ENCODE results near the gene PRSS33. TPM values are rescaled to one million over a fixed set of nuclear protein-coding genes. Genes with fewer than 3 reads are reported as not detected.

Gene PRSS33
- total and polyA plus RNA-seq, 8 donors, result 0.13 to 0.75 (median 0.25) TPM; not detected in 2

DNA sequence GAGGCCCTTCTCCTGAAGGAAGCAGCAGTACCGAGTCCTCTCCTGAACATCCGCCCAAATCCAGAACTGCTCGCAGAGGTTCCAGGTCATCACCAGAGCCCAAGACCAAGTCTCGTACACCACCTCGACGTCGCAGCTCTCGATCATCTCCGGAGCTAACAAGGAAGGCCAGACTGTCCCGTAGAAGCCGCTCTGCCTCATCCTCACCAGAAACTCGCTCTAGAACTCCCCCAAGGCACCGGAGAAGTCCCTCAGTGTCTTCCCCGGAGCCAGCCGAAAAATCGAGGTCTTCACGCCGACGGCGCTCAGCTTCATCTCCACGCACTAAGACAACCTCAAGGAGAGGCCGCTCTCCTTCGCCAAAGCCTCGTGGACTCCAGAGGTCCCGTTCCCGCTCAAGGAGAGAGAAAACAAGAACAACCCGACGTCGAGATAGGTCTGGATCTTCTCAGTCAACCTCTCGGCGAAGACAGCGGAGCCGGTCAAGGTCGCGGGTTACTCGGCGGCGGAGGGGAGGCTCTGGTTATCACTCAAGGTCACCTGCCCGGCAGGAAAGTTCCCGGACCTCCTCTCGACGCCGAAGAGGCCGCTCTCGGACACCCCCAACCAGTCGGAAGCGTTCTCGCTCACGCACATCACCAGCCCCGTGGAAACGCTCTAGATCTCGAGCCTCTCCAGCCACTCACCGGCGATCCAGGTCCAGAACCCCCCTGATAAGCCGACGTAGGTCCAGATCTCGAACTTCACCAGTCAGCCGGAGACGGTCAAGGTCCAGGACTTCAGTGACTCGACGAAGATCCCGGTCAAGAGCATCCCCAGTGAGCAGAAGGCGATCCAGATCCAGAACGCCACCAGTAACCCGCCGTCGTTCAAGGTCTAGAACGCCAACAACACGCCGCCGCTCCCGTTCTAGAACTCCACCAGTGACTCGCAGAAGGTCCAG, 21.6 kb downstream of the PRSS33 start:
- H3K36me3 ChIP-seq, result peaks cover 12 to 100% of the 10 kb centered on the region in 2 donors
- intact Hi-C loops (cut with DNase I), result no loop called here
- H3K27ac ChIP-seq, result no peak overlapping the region
- ATAC-seq (no peak), DNase-seq (peak in 1 of 4 donors; percentile 71)
- no peaks in the 10 kb centered on the region for H3K9me3 ChIP-seq
- H3K4me1 ChIP-seq, result peaks cover 0 to 6% of the 10 kb centered on the region in 2 donors
- no peak overlapping the region for H3K4me3 ChIP-seq
- TF ChIP-seq CTCF (IDR thresholded peaks at IDR 0.05), result no peak
- H3K27me3 ChIP-seq, result no peaks in the 10 kb centered on the region

- H3K4me1 ChIP-seq, result peaks cover 0 to 4% of the 10 kb centered on the region in 2 donors
- peaks cover 9 to 100% of the 10 kb centered on the region in 2 donors for H3K36me3 ChIP-seq
- ATAC-seq (no peak), DNase-seq (no peak)
- no peak for TF ChIP-seq CTCF (IDR thresholded peaks at IDR 0.05)
- H3K4me3 ChIP-seq, result no peak overlapping the region
- no peak overlapping the region for H3K27ac ChIP-seq
- H3K27me3 ChIP-seq, result no peaks in the 10 kb centered on the region
- H3K9me3 ChIP-seq, result no peaks in the 10 kb centered on the region
- intact Hi-C loops (cut with DNase I), result no loop called here
Observed at GRCh38 chr16:2764718-2765117, 22.6 kb downstream of the PRSS33 start.

- H3K27me3 ChIP-seq, result no peaks in the 10 kb centered on the region
- ATAC-seq (no peak), DNase-seq (no peak)
- no peak overlapping the region for H3K4me3 ChIP-seq
- no peak for TF ChIP-seq CTCF (IDR thresholded peaks at IDR 0.05)
- intact Hi-C loops (cut with DNase I), result no loop called here
- H3K9me3 ChIP-seq, result no peaks in the 10 kb centered on the region
- H3K27ac ChIP-seq, result no peak overlapping the region
- H3K36me3 ChIP-seq, result peaks cover 7 to 100% of the 10 kb centered on the region in 2 donors
- H3K4me1 ChIP-seq, result no peaks in the 10 kb centered on the region
Observed at GRCh38 chr16:2763173-2763572, 24.2 kb downstream of the PRSS33 start.

- intact Hi-C loops (cut with DNase I), result no loop called here
- Histone ChIP-seq H3K4me3 (no peak overlapping the region), H3K27me3 (no peaks in the 10 kb centered on the region), H3K4me1 (no peaks in the 10 kb centered on the region), H3K27ac (no peak overlapping the region), H3K36me3 (peaks cover 7 to 100% of the 10 kb centered on the region in 2 donors), H3K9me3 (no peaks in the 10 kb centered on the region)
- ATAC-seq (no peak), DNase-seq (no peak)
- no peak for TF ChIP-seq CTCF (IDR thresholded peaks at IDR 0.05)
Observed at GRCh38 chr16:2762711-2763110, 24.6 kb downstream of the PRSS33 start.

DNA sequence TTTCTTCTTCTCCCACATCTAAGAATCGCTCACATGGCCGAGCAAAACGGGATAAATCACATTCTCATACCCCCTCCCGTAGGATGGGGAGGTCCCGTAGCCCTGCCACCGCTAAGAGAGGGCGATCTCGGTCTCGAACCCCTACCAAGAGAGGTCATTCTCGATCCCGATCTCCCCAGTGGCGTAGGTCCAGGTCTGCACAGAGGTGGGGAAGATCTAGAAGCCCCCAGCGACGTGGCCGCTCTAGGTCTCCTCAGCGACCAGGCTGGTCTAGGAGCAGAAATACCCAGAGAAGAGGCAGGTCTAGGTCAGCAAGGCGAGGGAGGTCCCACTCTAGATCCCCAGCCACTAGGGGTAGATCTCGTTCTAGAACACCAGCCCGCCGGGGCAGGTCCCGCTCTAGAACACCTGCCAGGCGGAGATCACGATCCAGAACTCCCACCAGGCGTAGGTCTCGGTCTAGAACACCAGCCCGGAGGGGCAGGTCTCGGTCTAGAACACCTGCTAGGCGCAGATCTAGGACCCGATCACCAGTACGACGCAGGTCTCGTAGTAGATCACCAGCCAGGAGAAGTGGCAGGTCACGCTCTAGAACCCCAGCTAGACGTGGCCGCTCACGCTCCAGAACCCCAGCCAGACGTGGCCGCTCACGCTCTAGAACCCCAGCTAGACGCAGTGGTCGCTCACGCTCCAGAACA, 25.3 kb downstream of the PRSS33 start:
- ATAC-seq (no peak), DNase-seq (peak in 1 of 4 donors; percentile 51)
- intact Hi-C loops (cut with DNase I), result no loop called here
- TF ChIP-seq CTCF (IDR thresholded peaks at IDR 0.05), result no peak
- peaks cover 0 to 2% of the 10 kb centered on the region in 2 donors for H3K4me1 ChIP-seq
- no peaks in the 10 kb centered on the region for H3K27me3 ChIP-seq
- no peak overlapping the region for H3K4me3 ChIP-seq
- H3K27ac ChIP-seq, result no peak overlapping the region
- H3K36me3 ChIP-seq, result peaks cover 7 to 100% of the 10 kb centered on the region in 2 donors
- H3K9me3 ChIP-seq, result no peaks in the 10 kb centered on the region

Data from left lung (tissue), 10 donors.